HTERT RPE-1 (cell line): Measurements from ENCODE around the gene CACNA2D3.

Source experiments
- in situ Hi-C: fragments of 300-500 bp; cut with MboI; formaldehyde crosslinking; loops from 4 replicates; pipeline ENCODE4 v1.14.3; 2020; ENCODE audit warnings: low sequenced_read_pairs

The CACNA2D3 gene

DNA sequence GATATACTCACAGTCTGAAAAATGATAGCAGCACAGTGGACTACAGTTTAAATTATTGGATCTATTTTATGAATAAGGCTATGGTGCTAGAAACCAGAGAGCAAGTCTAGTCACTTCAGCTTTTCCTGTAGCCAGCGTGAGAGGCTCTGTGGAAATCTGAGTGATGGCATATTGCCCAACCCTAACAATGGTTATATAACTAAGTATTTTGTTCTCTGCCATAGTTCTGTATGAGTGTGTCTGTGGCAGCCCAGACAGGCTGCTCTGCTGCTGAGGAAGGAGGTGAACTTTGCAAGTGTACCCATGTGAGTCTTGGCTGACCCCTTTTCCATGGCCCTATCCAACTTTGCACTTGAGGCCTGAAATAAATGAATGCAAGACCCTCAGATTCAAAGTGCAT is 699.9 kb downstream of the CACNA2D3 start:
- in situ Hi-C loops: no loop called here

GRCh38 chr3:54826251-54826691 is 703.9 kb downstream of the CACNA2D3 start:
- in situ Hi-C loops: no loop called here

- in situ Hi-C loops: no loop called here
Observed at GRCh38 chr3:54827056-54827687, 704.8 kb downstream of the CACNA2D3 start.

- in situ Hi-C loops: no loop called here
Observed at GRCh38 chr3:54827776-54828175, 705.4 kb downstream of the CACNA2D3 start.

DNA sequence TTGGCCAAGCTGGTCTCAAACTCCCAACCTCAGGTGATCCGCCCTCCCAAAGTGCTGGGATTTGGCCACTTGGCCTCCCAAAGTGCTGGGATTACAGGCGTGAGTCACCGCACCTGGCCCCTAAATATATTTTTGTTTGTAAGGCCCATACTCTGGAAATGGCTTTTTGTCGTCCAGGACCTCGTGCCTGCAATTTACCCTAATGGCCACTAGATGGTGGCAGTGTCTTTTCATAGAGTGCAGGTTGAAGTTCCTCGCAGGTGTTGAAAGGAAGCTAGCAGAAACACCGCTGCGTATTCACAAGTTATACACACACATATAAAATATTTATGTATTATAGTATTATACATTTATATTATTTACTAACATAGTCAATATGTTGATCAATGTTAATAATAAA is 708.3 kb downstream of the CACNA2D3 start:
- in situ Hi-C loops: no loop called here

- in situ Hi-C loops: no loop called here
Observed at GRCh38 chr3:54831112-54831511, 708.8 kb downstream of the CACNA2D3 start.

DNA sequence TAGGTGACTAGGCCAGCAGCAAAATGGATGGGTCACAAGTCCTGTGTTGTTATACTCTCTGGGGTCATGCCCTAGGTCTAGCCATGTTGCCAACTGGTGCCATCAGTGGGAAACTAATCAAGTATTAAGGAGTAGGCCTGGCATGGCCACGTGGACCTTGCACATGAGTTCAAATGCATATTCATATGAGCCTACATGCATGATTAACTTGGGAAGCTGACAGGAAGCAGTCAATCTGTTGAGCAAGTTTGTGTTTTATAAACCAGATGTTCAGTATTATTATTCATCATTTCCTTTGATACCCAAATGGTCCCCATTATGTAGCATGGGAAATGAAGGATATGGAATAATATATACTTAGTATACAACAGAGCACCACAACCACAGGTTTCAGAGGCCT is 710.5 kb downstream of the CACNA2D3 start:
- in situ Hi-C loops: no loop called here

GRCh38 chr3:54835701-54836100 is 713.3 kb downstream of the CACNA2D3 start:
- in situ Hi-C loops: no loop called here

- in situ Hi-C loops: no loop called here
Observed at GRCh38 chr3:54836871-54837270, 714.5 kb downstream of the CACNA2D3 start.

GRCh38 chr3:54837964-54838363 is 715.6 kb downstream of the CACNA2D3 start:
- in situ Hi-C loops: no loop called here

- in situ Hi-C loops: no loop called here
Observed at GRCh38 chr3:54841471-54841870, 719.1 kb downstream of the CACNA2D3 start.

DNA sequence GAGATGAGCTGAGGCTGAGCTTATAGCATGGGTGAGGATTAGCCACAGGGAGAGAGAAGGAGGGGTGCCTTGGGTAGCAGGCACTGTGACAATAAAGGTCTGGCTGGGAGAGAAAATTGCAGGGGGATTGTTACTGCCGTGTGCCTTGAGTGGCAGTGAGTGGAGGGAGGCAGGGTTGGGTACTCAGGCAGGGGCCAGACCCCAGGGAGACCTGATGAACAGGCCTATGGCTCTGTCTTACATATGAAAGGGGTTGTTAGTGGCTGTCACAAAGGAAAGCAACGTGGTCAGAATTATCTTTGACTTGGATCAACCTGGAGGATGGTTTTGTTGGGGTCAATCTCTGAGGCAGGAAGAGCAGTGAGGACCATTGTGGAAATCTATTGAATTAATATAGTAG is 721.0 kb downstream of the CACNA2D3 start:
- in situ Hi-C loops: no loop called here

GRCh38 chr3:54844211-54844610 is 721.9 kb downstream of the CACNA2D3 start:
- in situ Hi-C loops: no loop called here

DNA sequence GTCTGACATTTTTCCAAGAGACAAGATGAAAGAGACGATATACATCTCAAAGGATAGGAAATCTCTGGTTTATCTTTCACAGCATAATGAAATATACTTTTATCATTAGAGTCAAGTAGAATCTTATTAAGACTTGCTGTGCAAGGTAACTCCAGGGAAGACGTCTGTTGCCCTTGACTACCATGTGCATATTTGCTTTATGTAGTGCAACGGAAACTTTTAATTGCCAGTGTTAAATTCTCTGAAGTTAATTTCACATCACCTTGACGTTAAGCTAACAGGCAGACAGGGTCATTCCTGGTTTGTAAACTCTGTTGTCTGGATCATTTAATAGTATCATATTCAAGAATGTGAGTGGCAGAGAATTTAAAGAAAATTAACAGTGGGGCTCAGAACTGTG is 722.7 kb downstream of the CACNA2D3 start:
- in situ Hi-C loops: no loop called here

- in situ Hi-C loops: no loop called here
Observed at GRCh38 chr3:54845551-54845950, 723.2 kb downstream of the CACNA2D3 start.

DNA sequence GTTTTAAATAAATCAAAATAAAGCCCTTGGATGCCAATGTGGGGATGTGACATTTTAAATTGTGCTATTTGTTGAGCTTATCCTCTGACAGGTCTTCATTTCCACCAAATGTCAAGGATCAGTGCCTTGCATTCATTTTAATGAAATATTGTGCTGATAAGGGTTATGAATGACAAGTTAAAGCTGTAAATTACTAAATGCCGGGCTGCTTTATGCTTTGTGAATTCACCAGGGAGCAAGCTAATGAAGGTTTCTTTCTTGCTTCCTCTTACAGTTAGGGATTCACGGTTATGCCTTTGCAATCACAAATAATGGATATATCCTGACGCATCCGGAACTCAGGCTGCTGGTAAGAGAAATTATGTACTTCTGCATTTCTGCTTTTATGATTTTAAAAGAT is 723.8 kb downstream of the CACNA2D3 start:
- in situ Hi-C loops: no loop called here

DNA sequence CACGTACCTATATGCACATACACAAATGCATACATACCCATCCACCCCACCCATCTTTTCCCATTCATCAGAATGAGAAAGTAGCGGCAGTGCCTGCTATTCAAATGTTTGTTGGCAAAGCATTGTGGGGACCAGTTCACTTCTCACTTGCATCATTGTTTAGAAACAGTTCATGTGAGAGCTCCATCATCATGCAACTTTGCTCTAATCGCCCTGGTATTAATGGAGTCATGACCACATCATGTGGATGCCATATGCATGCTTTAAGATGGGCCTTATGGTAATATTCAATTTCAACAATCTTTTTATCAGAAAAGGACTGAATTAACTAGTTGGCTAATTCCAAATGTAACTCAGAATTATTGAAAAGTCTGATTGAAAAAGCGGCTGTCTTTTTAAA is 725.0 kb downstream of the CACNA2D3 start:
- in situ Hi-C loops: no loop called here

DNA sequence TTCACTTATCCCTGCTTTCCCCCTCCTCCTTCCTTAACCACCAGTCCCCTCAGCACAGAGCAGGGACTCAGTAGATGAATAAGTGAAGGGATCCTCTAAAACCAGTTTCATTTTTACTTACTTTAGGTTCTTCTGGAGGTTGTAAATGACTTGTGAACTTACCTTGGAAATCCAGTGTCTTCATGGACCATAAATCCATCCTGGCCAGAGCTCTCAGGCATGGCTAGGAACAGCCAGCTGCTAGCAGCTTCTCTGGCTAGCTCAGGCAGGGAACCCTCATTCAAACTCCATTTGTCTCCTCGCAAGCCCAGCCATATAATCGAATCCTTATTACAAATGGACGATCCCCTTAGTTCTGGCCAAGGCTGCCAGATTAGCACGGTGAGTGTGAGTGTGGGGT is 727.0 kb downstream of the CACNA2D3 start:
- in situ Hi-C loops: no loop called here

DNA sequence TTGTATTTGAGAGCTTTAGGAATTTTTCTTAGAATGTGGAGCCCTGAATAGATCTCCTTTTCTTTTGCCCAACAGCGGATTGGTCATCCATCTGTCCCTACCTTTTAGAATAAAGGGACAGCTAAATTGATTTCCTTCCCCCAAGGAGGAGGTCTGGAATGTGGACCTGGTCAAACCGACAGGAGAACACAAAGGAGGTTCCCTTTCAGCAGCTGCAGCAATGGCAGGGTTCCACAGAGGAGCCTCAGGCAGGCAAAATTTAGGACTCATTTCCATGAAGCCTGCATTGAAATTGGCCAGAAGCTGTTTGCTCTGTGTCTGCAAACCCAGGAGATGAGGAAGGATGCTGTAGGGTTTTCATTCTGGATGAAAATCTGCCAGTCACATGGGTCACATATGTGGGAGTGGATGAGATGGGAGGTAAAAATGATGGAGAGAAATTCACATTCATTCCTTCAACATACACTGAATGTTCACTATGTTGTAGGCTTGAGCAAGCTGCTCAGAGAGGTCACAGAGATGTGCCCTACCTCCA is 728.2 kb downstream of the CACNA2D3 start:
- in situ Hi-C loops: no loop called here

GRCh38 chr3:54853573-54854404 is 731.4 kb downstream of the CACNA2D3 start:
- in situ Hi-C loops: no loop called here

DNA sequence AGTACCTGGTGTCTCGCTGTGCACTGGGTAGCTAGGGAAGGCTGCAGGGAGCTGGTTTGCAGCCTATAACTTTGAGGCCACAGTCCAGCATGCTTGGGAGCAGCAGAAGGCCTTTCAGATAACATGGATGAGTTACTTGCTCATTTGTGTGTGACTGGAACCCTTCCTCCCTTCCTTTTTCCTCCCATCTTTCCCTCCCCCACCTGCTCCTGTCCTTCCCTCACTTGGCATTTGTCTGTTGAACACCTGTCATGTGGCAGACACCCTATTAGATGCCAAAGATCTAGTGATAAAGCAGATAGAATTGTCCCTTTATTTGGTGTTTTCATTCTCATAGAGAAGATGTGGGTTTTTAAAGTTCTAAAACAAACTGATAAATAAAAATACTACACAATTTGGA is 733.9 kb downstream of the CACNA2D3 start:
- in situ Hi-C loops: no loop called here

- in situ Hi-C loops: no loop called here
Observed at GRCh38 chr3:54857343-54857742, 735.0 kb downstream of the CACNA2D3 start.
